K562 (cell line): ENCODE results near the gene AADAC. TPM values are rescaled to one million over a fixed set of nuclear protein-coding genes. Genes with fewer than 3 reads are reported as not detected.
A peak's percentile ranks its signal among the peaks of the same experiment; 100 is the strongest.

Experiments
- ATAC-seq: fragments of 200-7000 bp; cut with Tn5 transposase; 3 replicates; pipeline ENCODE4 v1.9.1; 2020; ENCODE audit warnings: moderate library complexity
- BruUV-seq: library from RNA; stranded (reverse); fragments of 400-500 nt; replicated peaks from 2 replicates; lab custom pipeline; 2021; lab: Mats Ljungman, UMichigan
- CTCF ChIA-PET: fragments of 300-600 bp; formaldehyde crosslinking; extraction: SDS; loops from one replicate; lab custom pipeline; 2021; ENCODE audit warnings: low intra/inter-chr PET ratio; lab: Yijun Ruan, JAX
- POLR2A ChIA-PET: fragments of 300-600, 350-650 bp; sonication (Branson Sonifier 250); formaldehyde crosslinking; extraction: SDS; loops from one replicate; lab custom pipeline; 2021; ENCODE audit warnings: antibody characterized with exemption, inconsistent platforms; lab: Yijun Ruan, JAX
- DNase-seq, 4 experiments: peaks; one replicate each; pipeline versions ENCODE4 v3.0.0 to v3.0.0-alpha.2; 2011 to 2018; ENCODE audit warnings: low spot score in 3 of 4, mixed read lengths in 3 of 4; ENCODE audit errors: extremely low read depth in 1 of 4
- FAIRE-seq: peaks from 2 replicates; lab custom pipeline; 2011; peaks lifted over from hg19 to GRCh38; lab: Jason Lieb, UNC
- H2AFZ ChIP-seq: 2 replicates; pipeline ENCODE4 v1.6.0; 2011; ENCODE audit warnings: low read depth, low read length, control low read depth, inconsistent platforms
- H3K27ac ChIP-seq: fragments of 200-600 bp; 3 replicates; pipeline ENCODE4 v1.8.0; 2011; ENCODE audit warnings: low read depth, mild to moderate bottlenecking, control low read depth, inconsistent platforms, low read length, moderate library complexity, mixed read lengths; ENCODE audit errors: extremely low read depth
- H3K27me3 ChIP-seq, 2 experiments: fragments of 300-600 bp in 1 of 2; 2 replicates in 1 of 2; 3 replicates in 1 of 2; pipeline versions ENCODE4 v1.6.0 to v1.8.0; 2011; ENCODE audit warnings: inconsistent platforms in 2 of 2, low read length in 2 of 2, mild to moderate bottlenecking in 1 of 2, mixed read lengths in 1 of 2, moderate library complexity in 1 of 2; ENCODE audit not compliant: control insufficient read depth in 2 of 2, insufficient read depth in 2 of 2
- H3K36me3 ChIP-seq: fragments of 300-600 bp; 3 replicates; pipeline ENCODE4 v1.8.0; 2011; ENCODE audit warnings: mild to moderate bottlenecking, low read length, inconsistent platforms; ENCODE audit not compliant: control insufficient read depth, insufficient read depth
- H3K4me1 ChIP-seq, 2 experiments: fragments of 200-600 bp in 1 of 2; replicated peaks in 1 of 2; 2 replicates in 1 of 2; 3 replicates in 1 of 2; pipeline versions ENCODE4 v1.5.1 to v1.8.0; 2011; ENCODE audit warnings: inconsistent platforms in 2 of 2, low read length in 2 of 2, mild to moderate bottlenecking in 1 of 2, mixed read lengths in 1 of 2, moderate library complexity in 1 of 2; ENCODE audit not compliant: control insufficient read depth in 2 of 2, insufficient read depth in 2 of 2
- H3K4me2 ChIP-seq: 2 replicates; pipeline ENCODE4 v1.6.1; 2011; ENCODE audit warnings: low read length, control low read depth, inconsistent platforms, mixed read lengths; ENCODE audit not compliant: insufficient read depth
- H3K4me3 ChIP-seq: fragments of 200-600 bp; sonication (generic), shearing (Covaris generic); 2 replicates; pipeline ENCODE4 v1.5.1; 2016; ENCODE audit warnings: control low read depth, inconsistent platforms
- H3K79me2 ChIP-seq: fragments of 200-600 bp; 3 replicates; pipeline ENCODE4 v1.8.0; 2011; ENCODE audit warnings: low read length, inconsistent platforms; ENCODE audit not compliant: control insufficient read depth, insufficient read depth
- H3K9ac ChIP-seq, 2 experiments: 2 replicates each; pipeline versions ENCODE4 v1.6.0 to v1.6.1; 2011; ENCODE audit warnings: low read depth in 2 of 2, low read length in 2 of 2, control low read depth in 1 of 2, inconsistent platforms in 1 of 2, mild to moderate bottlenecking in 1 of 2, mixed read lengths in 1 of 2; ENCODE audit not compliant: insufficient read depth in 1 of 2
- H3K9me1 ChIP-seq: one replicate; pipeline ENCODE4 v1.6.0; 2011; ENCODE audit warnings: inconsistent platforms, mild to moderate bottlenecking, low read length, moderate library complexity; ENCODE audit not compliant: control insufficient read depth, insufficient read depth
- H3K9me3 ChIP-seq: replicated peaks from 2 replicates; pipeline ENCODE4 v1.5.1; 2011; ENCODE audit warnings: low read depth, low read length, inconsistent platforms; ENCODE audit not compliant: control insufficient read depth, insufficient read depth
- H4K20me1 ChIP-seq: replicated peaks from 2 replicates; pipeline ENCODE4 v1.6.1; 2011; ENCODE audit warnings: low read length, inconsistent platforms, mixed read lengths; ENCODE audit not compliant: control insufficient read depth, insufficient read depth
- BCOR ChIP-seq: fragments of 450-650 bp; IDR thresholded peaks from 2 replicates; pipeline ENCODE4 v1.6.1; 2016
- HEY1 ChIP-seq: fragments of 250-450 bp; sonication (Bioruptor Pico); IDR thresholded peaks from 2 replicates; pipeline ENCODE4 v1.5.0; 2020; ENCODE audit warnings: mild to moderate bottlenecking, moderate library complexity, borderline replicate concordance
- HLTF ChIP-seq: fragments of 450-650 bp; IDR thresholded peaks from 2 replicates; pipeline ENCODE4 v1.6.1; 2016
- NCOA4 ChIP-seq: fragments of 450-650 bp; IDR thresholded peaks from 2 replicates; pipeline ENCODE4 v1.6.1; 2018; ENCODE audit warnings: mild to moderate bottlenecking; ENCODE audit not compliant: partially characterized antibody
- RHOXF2B ChIP-seq: fragments of 250-450 bp; sonication (Bioruptor Pico); conservative IDR thresholded peaks from 2 replicates; pipeline ENCODE4 v1.5.1; 2021
- SMARCA4 ChIP-seq: fragments of 450-650 bp; IDR thresholded peaks from 2 replicates; pipeline ENCODE4 v1.6.1; 2016
- TEAD4 ChIP-seq, 2 experiments: sonication (generic) in 1 of 2; formaldehyde crosslinking in 1 of 2; IDR thresholded peaks; 2 replicates each; pipeline versions ENCODE4 v1.6.1 to v1.8.0; 2012 to 2022; ENCODE audit warnings: borderline replicate concordance in 1 of 2, inconsistent platforms in 1 of 2, low read length in 1 of 2, mild to moderate bottlenecking in 1 of 2, missing genetic modification reagents in 1 of 2
- TOE1 ChIP-seq, 2 experiments: fragments of 450-650 bp in 1 of 2; sonication (generic) in 1 of 2; formaldehyde crosslinking in 1 of 2; IDR thresholded peaks; 2 replicates each; pipeline versions ENCODE4 v1.7.1 to v1.8.0; 2016 to 2022; ENCODE audit warnings: borderline replicate concordance in 2 of 2, mild to moderate bottlenecking in 2 of 2, antibody characterized with exemption in 1 of 2, inconsistent platforms in 1 of 2, low read depth in 1 of 2, missing genetic modification reagents in 1 of 2, moderate library complexity in 1 of 2
- XRCC3 ChIP-seq: fragments of 450-650 bp; IDR thresholded peaks from 2 replicates; pipeline ENCODE4 v1.6.1; 2017; ENCODE audit warnings: mild to moderate bottlenecking, moderate library complexity
- ZKSCAN8 ChIP-seq: fragments of 200-800 bp; sonication (Bioruptor generic); IDR thresholded peaks from 2 replicates; pipeline ENCODE4 v1.6.1; 2016; ENCODE audit warnings: missing genetic modification characterization, missing compliant biosample characterization
- ZNF140 ChIP-seq: fragments of 250-450 bp; sonication (Bioruptor Pico); IDR thresholded peaks from 2 replicates; pipeline ENCODE4 v1.8.0; 2021; ENCODE audit warnings: moderate library complexity, mild to moderate bottlenecking, inconsistent platforms
- ZNF347 ChIP-seq: fragments of 450-650 bp; formaldehyde crosslinking; IDR thresholded peaks from 2 replicates; pipeline ENCODE4 v1.4.0; 2020; ENCODE audit warnings: low read depth, mild to moderate bottlenecking, moderate library complexity
- ZNF57 ChIP-seq: fragments of 450-650 bp; formaldehyde crosslinking; IDR thresholded peaks from 2 replicates; pipeline ENCODE4 v1.4.0; 2020; ENCODE audit warnings: mild to moderate bottlenecking, moderate library complexity
- WGBS: fragments of 100-300 bp; shearing (Covaris generic); methylation state at CpG from one replicate; pipeline ENCODE4 v1.1.6; 2016; ENCODE audit warnings: low coverage, mixed read lengths; ENCODE audit not compliant: insufficient coverage; ENCODE audit errors: missing lambda C conversion rate; 5-methylcytosine and 5-hydroxymethylcytosine counted together
- in situ Hi-C: fragments of 300-500 bp; cut with MboI; formaldehyde crosslinking; loops from 4 replicates; pipeline ENCODE4 v1.15.0; 2018; ENCODE audit warnings: inconsistent platforms, mixed read lengths
- intact Hi-C: fragments of 100-400 bp; cut with micrococcal nuclease; formaldehyde crosslinking; loops from 2 replicates; pipeline ENCODE4 v1.14.2; 2022
- polyA plus RNA-seq, 8 experiments: library from polyadenylated mRNA; depleted of rRNA in 4 of 8; stranded (reverse) in 5 of 8; unstranded in 3 of 8; fragments of >200 nt; fragmentation: Nextera tagmentation in 2 of 8; fragmentation: Illumina TruSeq in 1 of 8; extraction: Ambion mirVana in 2 of 8; extraction: Trizol in 1 of 8; gene quantifications; 2 replicates each; pipeline versions ENCODE4 v1.2.1 to v1.2.3, GENCODE V29; 2011 to 2014; ENCODE audit warnings: inconsistent platforms in 1 of 8, missing spikeins in 1 of 8
- total RNA-seq, 7 experiments: library from RNA; depleted of rRNA in 6 of 7; stranded (reverse); fragments of >200 nt in 6 of 7; fragmentation: Illumina TruSeq in 2 of 7; extraction: Trizol in 2 of 7; gene quantifications; 2 replicates each; pipeline versions ENCODE4 v1.2.1 to v1.2.3, GENCODE V29; 2011 to 2021; ENCODE audit warnings: low replicate concordance in 1 of 7
- TF ChIP-seq, protein P1 (sequence below): fragments of 450-650 bp; IDR thresholded peaks from 2 replicates; pipeline ENCODE4 v1.6.1; 2016; ENCODE audit warnings: mild to moderate bottlenecking
- TF ChIP-seq, protein P2 (sequence below): fragments of 250-450 bp; sonication (Bioruptor Pico); IDR thresholded peaks from 2 replicates; pipeline ENCODE4 v1.9.0; 2021; ENCODE audit warnings: mild to moderate bottlenecking

AADAC gene
- total and polyA plus RNA-seq, 9 of the 15 experiments (the other 6 are each of a cell fraction or from before 2014, with no cell fraction given) = 0.47 TPM; not detected in 8

DNA sequence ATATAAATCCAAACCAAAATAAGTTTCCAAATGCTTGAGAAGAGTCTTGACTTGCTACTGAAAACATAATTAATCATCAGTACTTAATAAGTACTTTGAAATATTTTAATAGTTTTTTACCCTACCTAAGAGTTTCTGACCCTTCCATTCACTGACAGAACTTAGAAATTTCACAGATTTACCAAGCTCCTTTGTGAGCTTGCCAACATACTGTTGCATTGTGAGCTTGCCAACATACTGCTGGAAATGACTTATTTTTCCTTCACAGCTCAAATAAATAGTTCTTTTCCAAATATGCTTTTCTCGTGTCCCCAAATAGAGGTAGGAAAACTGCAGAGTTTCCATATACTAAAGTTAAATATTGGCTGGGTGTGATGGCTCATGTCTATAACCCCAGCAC lies 9.6 kb upstream of the AADAC start:
- no peak for DNase-seq
- no peak overlapping the region for H3K9ac ChIP-seq
- ChIA-PET CTCF (no interaction called here), POLR2A (interaction anchor here (1.0 kb wide), 1 partner anchor 66 kb away, joined by 3 read pairs; no protein-coding TSS in a partner anchor)
- intact Hi-C loops = no loop called here
- no peaks in the 10 kb centered on the region; a peak in 1 of 5 replicates for H3K4me1 ChIP-seq
- no peak for FAIRE-seq
- no peaks in the 10 kb centered on the region for H3K9me1 ChIP-seq
- H3K79me2 ChIP-seq = no peaks in the 10 kb centered on the region
- in situ Hi-C loops = no loop called here
- H3K4me3 ChIP-seq = no peak overlapping the region
- no peak for TF ChIP-seq ZNF57 (CRISPR knock-in tag)
- no peak for TF ChIP-seq XRCC3
- TF ChIP-seq HEY1 (CRISPR knock-in tag) = no peak
- TF ChIP-seq SMARCA4 = no peak
- TF ChIP-seq ZKSCAN8 (CRISPR knock-in tag) = no peak
- H3K9me3 ChIP-seq = peaks cover 4% of the 10 kb centered on the region
- no peaks in the 10 kb centered on the region for H4K20me1 ChIP-seq
- BruUV-seq = no TSS peak
- no peaks in the 10 kb centered on the region for H3K36me3 ChIP-seq
- 0% methylated on average over 1 of the region's 1 CpG for WGBS
- H3K27me3 ChIP-seq = no peaks in the 10 kb centered on the region
- H3K4me2 ChIP-seq = no peak overlapping the region
- no peak overlapping the region for H2AFZ ChIP-seq
- H3K27ac ChIP-seq = no peak overlapping the region
- ATAC-seq = no peak

GRCh38 chr3:151806838-151807237 lies 7.1 kb upstream of the AADAC start:
- no peak overlapping the region for H3K9ac ChIP-seq
- 20% methylated on average over 12 of the region's 15 CpGs for WGBS
- no peak overlapping the region for H3K27ac ChIP-seq
- POLR2A ChIA-PET = no interaction called here
- H3K4me3 ChIP-seq = no peak overlapping the region
- CTCF ChIA-PET = no interaction called here
- no peak for DNase-seq
- 0 out of 2 replicates have a peak overlapping the region, but pooled peaks have one; percentile 3 for H3K4me2 ChIP-seq
- peaks cover 8% of the 10 kb centered on the region for H3K9me3 ChIP-seq
- intact Hi-C loops = no loop called here
- H3K27me3 ChIP-seq = no peaks in the 10 kb centered on the region
- H3K36me3 ChIP-seq = no peaks in the 10 kb centered on the region
- no TSS peak for BruUV-seq
- in situ Hi-C loops = no loop called here
- H3K4me1 ChIP-seq = no peaks in the 10 kb centered on the region; a peak in 1 of 5 replicates
- no peaks in the 10 kb centered on the region for H3K79me2 ChIP-seq
- peak overlapping the region; percentile 59 for H2AFZ ChIP-seq
- no peaks in the 10 kb centered on the region for H3K9me1 ChIP-seq
- FAIRE-seq = no peak
- ATAC-seq = no peak
- H4K20me1 ChIP-seq = no peaks in the 10 kb centered on the region
- TF ChIP-seq TOE1 (IDR thresholded peaks at IDR 0.05; ENCODE audit: borderline replicate concordance) (no peak), TOE1 (CRISPR knock-in tag; IDR thresholded peaks at IDR 0.05; ENCODE audit: borderline replicate concordance, low read depth) (no peak), HLTF (no peak), ZNF140 (no peak), TEAD4 (IDR thresholded peaks at IDR 0.05; ENCODE audit: low read length) (no peak), TEAD4 (CRISPR knock-in tag; IDR thresholded peaks at IDR 0.05; ENCODE audit: borderline replicate concordance) (no peak), BCOR (no peak), NCOA4 (no peak), RHOXF2B (CRISPR knock-in tag) (no peak), ZNF347 (CRISPR knock-in tag) (no peak)
- TF ChIP-seq, protein P1, sequence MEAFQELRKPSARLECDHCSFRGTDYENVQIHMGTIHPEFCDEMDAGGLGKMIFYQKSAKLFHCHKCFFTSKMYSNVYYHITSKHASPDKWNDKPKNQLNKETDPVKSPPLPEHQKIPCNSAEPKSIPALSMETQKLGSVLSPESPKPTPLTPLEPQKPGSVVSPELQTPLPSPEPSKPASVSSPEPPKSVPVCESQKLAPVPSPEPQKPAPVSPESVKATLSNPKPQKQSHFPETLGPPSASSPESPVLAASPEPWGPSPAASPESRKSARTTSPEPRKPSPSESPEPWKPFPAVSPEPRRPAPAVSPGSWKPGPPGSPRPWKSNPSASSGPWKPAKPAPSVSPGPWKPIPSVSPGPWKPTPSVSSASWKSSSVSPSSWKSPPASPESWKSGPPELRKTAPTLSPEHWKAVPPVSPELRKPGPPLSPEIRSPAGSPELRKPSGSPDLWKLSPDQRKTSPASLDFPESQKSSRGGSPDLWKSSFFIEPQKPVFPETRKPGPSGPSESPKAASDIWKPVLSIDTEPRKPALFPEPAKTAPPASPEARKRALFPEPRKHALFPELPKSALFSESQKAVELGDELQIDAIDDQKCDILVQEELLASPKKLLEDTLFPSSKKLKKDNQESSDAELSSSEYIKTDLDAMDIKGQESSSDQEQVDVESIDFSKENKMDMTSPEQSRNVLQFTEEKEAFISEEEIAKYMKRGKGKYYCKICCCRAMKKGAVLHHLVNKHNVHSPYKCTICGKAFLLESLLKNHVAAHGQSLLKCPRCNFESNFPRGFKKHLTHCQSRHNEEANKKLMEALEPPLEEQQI = no peak
- TF ChIP-seq, protein P2, sequence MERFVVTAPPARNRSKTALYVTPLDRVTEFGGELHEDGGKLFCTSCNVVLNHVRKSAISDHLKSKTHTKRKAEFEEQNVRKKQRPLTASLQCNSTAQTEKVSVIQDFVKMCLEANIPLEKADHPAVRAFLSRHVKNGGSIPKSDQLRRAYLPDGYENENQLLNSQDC (CRISPR knock-in tag) = no peak
